SK-N-MC (cell line): ENCODE measurements around the gene RNASE8.

Experiments used
- DNase-seq: peaks from one replicate; pipeline ENCODE4 v3.0.0-alpha.2; 2011; ENCODE audit warnings: low read depth, low spot score
- H3K27ac ChIP-seq: fragments of 200-600 bp; sonication (generic); 2 replicates; pipeline ENCODE4 v1.5.1; 2016; ENCODE audit warnings: mixed run types
- H3K36me3 ChIP-seq: fragments of 200-600 bp; sonication (generic); 2 replicates; pipeline ENCODE4 v1.6.1; 2017; ENCODE audit warnings: antibody characterized with exemption, low read length, mixed read lengths; ENCODE audit not compliant: insufficient read depth
- H3K4me3 ChIP-seq: fragments of 200-600 bp; sonication (generic); 2 replicates; pipeline ENCODE4 v1.5.1; 2016
- H3K9ac ChIP-seq: fragments of 200-600 bp; sonication (generic); 2 replicates; pipeline ENCODE4 v1.8.0; 2017; ENCODE audit warnings: mixed run types, mixed read lengths; ENCODE audit not compliant: insufficient read length
- H3K9me3 ChIP-seq: fragments of 200-600 bp; sonication (generic); 2 replicates; pipeline ENCODE4 v1.6.1; 2017; ENCODE audit warnings: low read depth, mild to moderate bottlenecking, antibody characterized with exemption, low read length, moderate library complexity, mixed read lengths
- EZH2 ChIP-seq: fragments of 200-600 bp; sonication (generic); IDR thresholded peaks from one replicate; pipeline ENCODE4 v1.6.1; 2017; ENCODE audit warnings: antibody characterized with exemption
- FOXP2 ChIP-seq: optimal IDR thresholded peaks from 2 replicates; pipeline ENCODE3; 2011; ENCODE audit warnings: mild to moderate bottlenecking, moderate library complexity; ENCODE audit not compliant: insufficient read depth; ENCODE audit errors: extremely low read length, control extremely low read depth
- POLR2AphosphoS5 ChIP-seq: IDR thresholded peaks from 2 replicates; pipeline ENCODE4 v1.6.1; 2012; ENCODE audit warnings: mild to moderate bottlenecking, low read depth, low read length, borderline replicate concordance

RNASE8 gene

DNA sequence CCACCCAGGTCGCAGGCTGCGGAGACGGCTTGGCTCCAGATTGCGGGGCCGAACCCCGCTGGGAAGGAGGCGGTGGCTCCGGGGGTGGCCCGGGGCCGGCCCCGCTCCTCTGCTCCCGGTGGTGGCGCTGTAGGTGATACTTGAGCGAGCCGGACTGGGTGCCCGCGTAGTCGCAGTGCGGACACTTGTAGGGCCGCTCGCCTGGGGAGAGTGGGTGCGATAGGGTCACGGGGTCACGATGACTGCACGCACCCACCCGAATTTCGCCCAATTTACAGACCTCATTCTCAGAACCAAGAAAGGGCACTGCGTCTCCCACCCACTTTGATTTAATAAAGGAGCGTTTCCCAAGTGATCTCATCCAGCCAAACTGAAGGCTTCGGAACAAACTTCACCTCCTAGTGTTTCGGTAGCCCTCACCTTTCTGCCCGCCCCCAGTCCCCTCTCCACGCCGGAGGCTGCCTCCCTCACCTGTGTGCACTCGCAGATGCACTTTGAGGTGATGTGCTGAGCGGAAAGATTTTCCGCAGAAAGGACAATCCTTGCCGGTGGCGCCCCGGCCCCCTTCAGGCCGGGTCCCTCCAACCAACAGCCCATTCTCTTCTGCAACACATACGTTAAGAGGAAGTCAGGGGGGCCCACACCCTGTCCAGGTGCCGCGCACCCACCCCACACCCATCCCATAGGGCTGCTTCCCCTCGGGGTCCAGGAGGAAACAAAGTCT lies 33.5 kb downstream of the RNASE8 start:
- H3K4me3 ChIP-seq: no peak overlapping the region
- H3K36me3 ChIP-seq: peaks cover 55% of the 10 kb centered on the region
- DNase-seq: no peak
- H3K9me3 ChIP-seq: no peaks in the 10 kb centered on the region
- H3K27ac ChIP-seq: no peak overlapping the region
- no peak overlapping the region for H3K9ac ChIP-seq
- TF ChIP-seq FOXP2 (no peak), POLR2AphosphoS5 (no peak), EZH2 (no peak)

DNA sequence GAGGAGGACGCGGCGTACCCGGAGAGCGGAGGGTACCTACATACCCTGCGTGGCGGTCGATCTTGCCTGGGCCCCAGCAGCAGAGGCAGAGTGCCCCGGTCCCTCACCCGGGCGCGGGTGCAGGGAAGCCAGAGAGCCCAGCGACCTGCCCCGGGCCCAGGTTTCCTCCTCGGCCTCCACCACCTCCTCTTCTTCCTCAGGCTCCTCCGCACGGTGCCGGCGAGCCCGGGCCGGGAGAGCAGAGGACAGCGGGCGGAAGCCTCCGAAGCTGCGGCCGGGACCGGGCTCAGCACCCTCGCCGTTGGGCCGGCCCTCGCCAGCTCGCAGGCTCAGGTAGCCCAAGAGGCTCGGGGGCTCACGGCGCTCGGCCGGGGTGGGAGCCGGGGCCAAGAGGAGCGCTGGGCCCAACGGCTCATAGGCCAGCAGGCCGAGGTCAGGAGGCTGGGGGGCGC lies 34.2 kb downstream of the RNASE8 start:
- Histone ChIP-seq H3K4me3 (no peak overlapping the region), H3K9me3 (no peaks in the 10 kb centered on the region), H3K27ac (no peak overlapping the region), H3K36me3 (peaks cover 48% of the 10 kb centered on the region), H3K9ac (no peak overlapping the region)
- DNase-seq: no peak
- no peak for TF ChIP-seq FOXP2
- no peak for TF ChIP-seq POLR2AphosphoS5
- TF ChIP-seq EZH2: no peak

DNA sequence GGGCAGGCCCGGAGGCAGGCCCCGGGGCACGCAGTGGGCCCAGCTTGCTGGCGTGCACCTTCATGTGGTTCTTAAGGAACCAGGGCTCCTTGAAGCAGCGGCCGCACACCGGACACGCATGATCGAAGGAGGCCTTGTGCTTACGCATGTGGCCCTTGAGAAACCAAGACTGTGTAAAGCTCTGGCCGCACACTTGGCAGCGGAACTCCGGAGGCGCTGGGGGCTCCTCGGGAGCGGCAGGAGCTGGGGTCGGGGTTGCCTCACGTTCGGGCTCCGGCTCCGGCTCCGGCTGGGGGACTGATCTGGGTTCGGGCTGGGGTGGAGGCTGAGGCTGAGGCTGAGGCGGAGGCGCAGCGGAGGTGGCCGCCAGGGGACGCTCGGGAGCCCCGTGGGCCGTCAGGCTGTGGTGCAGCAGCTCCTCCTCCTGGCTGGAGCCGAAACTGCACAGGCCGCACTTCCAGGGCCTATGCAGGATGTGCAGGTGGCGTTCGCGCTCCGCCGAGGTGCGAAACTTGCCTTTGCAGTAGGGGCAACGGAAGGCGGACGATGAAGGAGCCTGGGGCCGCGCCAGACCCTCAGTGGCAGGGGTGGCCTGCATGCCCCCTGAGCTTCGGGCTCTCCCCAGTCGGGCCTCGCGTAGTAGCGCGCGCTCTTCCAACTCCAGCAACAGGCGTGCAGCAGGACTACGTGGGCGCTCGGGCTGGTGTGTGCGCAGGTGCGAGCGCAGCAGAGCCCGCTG lies 34.8 kb downstream of the RNASE8 start:
- H3K36me3 ChIP-seq: peaks cover 43% of the 10 kb centered on the region
- H3K9me3 ChIP-seq: no peaks in the 10 kb centered on the region
- H3K9ac ChIP-seq: no peak overlapping the region
- no peak overlapping the region for H3K4me3 ChIP-seq
- H3K27ac ChIP-seq: peak overlapping the region; percentile 25; the same call in 1 of the 2 replicates
- no peak for TF ChIP-seq EZH2
- no peak for DNase-seq

DNA sequence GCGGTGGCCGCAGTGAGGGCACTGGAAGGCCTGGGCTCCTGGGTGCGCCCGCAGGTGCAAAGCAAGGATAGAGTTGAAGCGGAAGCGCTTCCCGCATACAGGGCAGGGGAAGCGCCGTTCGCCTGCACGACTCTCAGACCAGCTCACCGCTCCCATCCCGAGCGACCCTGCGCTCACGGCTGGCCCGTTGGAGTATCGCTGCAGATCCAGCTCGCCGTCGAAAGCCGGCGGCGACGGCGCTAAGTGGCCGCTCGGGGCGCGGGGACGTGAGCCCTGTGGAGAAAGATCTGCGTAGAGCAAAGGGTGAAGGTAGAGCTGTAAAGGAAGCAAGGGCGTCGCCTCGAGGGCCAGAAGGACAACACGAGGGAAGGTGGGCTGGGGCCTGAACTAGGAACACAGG lies 35.4 kb downstream of the RNASE8 start:
- no peak for TF ChIP-seq EZH2
- TF ChIP-seq FOXP2: no peak
- no peak for TF ChIP-seq POLR2AphosphoS5
- no peak for DNase-seq
- no peak overlapping the region for H3K9ac ChIP-seq
- no peaks in the 10 kb centered on the region for H3K9me3 ChIP-seq
- H3K27ac ChIP-seq: no peak overlapping the region
- H3K4me3 ChIP-seq: no peak overlapping the region
- peaks cover 40% of the 10 kb centered on the region for H3K36me3 ChIP-seq

DNA sequence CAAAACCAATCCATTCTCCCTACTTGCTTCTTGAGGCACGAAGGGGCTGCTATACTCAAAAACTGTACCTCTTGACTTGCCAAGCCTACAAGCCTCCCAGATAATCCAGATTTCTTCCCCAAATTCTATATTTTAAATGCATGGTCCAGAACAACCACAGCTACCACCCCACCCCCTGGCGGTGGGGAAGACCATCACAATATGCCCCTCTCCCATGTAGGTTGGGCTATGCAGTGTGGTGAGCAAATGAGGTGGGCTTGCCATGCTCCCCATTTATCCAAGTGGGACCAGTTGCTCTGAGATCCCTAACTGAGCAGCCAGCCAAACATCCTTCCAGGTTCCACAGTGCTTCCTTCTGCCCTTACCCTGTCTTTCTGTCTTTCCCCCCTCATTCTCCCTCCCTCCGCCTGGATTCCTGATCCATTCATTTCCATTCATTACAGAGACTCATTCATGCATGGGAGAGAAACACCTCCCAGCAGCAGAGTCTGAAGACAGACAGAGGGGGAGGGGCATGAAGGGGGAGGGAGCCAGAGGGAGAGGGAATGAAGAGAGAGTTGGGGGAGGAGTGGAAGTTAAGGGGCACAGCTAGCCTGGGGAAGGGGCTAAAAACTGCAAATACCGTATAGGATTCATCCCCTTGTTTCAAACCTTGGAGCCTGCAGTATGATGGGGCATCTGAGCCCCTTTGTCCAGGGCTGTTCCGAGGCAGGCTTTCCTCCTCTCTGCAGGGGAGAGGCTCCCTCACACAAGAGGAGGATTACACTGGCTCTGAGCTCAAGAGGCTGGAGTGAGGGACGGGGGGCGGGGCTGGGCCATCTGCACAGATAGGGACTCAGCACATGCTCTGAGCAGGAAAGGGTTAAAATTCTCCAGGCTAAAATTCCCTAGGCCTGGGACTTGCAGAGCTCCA lies 36.4 kb downstream of the RNASE8 start:
- H3K4me3 ChIP-seq: peak overlapping the region; percentile 65
- no peak overlapping the region for H3K9ac ChIP-seq
- no peaks in the 10 kb centered on the region for H3K9me3 ChIP-seq
- TF ChIP-seq EZH2 (no peak), POLR2AphosphoS5 (no peak), FOXP2 (no peak)
- H3K36me3 ChIP-seq: peaks cover 35% of the 10 kb centered on the region
- DNase-seq: no peak
- peak overlapping the region; percentile 74; the same call in 1 of the 2 replicates for H3K27ac ChIP-seq

DNA sequence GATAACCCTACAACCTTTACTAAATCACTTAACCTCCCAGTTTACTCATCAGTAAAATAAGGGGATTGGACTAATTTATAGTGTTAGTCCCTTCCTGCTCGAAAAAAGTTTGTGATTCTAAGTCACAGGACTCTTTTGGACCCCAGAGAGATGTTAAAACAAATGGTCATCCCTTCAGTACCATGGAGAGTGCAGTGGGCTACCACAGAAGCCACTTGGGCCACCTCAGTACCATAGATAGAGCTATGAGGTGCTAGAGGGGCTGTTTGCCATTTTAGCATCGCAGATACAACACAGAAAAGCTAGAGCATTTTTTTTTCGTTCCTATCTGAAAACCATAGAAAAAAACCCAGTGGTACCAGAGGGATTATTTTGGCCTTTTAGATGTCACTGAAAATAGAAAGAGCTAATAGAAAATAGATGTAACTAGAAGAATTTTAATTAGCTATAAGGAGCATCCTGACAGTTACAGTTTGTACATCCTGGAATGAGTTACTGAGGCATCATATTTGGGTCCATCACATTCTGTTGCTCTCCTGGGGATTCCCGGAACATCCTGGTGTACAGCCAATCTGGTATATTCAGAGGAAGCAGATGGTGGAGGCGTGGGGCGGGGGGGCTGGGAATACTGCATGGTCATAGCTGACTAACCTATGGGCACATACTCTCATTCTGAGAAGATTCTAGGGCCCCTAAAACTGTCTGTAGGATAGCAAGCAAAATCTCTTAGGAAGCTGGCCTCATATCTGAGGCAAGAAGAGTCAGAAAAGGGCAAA lies 38.0 kb downstream of the RNASE8 start:
- no peak for TF ChIP-seq EZH2
- no peak for TF ChIP-seq POLR2AphosphoS5
- TF ChIP-seq FOXP2: no peak
- DNase-seq: no peak
- Histone ChIP-seq H3K36me3 (peaks cover 25% of the 10 kb centered on the region), H3K4me3 (no peak overlapping the region), H3K9ac (no peak overlapping the region), H3K9me3 (no peaks in the 10 kb centered on the region), H3K27ac (peak overlapping the region; percentile 81)

DNA sequence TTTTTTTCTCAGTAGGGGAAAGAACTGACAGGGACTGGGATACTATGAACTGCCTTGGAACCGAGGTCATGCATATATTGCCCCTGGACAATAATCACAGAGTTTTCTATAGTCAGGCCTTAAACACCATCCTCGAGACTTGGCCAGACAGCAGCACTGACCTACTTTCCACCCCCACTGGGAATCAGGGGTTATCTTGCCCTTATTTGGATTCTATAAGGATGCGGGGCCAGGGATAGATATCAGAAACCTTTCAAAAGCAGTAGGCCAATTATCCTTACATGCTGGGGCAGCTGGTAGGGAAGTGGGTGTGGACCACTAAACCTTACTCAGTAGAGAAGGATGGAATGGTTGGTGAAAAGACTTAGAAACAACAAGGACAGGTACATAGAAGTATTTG lies 38.8 kb downstream of the RNASE8 start:
- Histone ChIP-seq H3K9me3 (no peaks in the 10 kb centered on the region), H3K9ac (no peak overlapping the region), H3K27ac (peak overlapping the region; percentile 81), H3K4me3 (no peak overlapping the region), H3K36me3 (peaks cover 19% of the 10 kb centered on the region)
- TF ChIP-seq EZH2: no peak
- no peak for TF ChIP-seq POLR2AphosphoS5
- TF ChIP-seq FOXP2: no peak
- no peak for DNase-seq
